Breast epithelium (tissue), 4 donors: ENCODE results near the gene FOXL1. TPM values are rescaled to one million over a fixed set of nuclear protein-coding genes. Genes with fewer than 3 reads are reported as not detected.

Source experiments
- DNase-seq, 2 donors: peaks; one replicate each; pipeline ENCODE4 v3.0.0-alpha.2; 2019; ENCODE audit warnings: low spot score in 2 of 2
- H3K27ac ChIP-seq, 2 donors: fragments of 200-600 bp; sonication (generic) in 1 of 2; one replicate each; pipeline ENCODE4 v1.5.1; 2016 to 2019; ENCODE audit warnings: mild to moderate bottlenecking in 1 of 2
- H3K27me3 ChIP-seq, 2 donors: fragments of 200-600 bp; sonication (generic) in 1 of 2; one replicate each; pipeline versions ENCODE4 v1.5.1 to v1.6.0; 2017 to 2019; ENCODE audit warnings: control low read depth in 1 of 2, mild to moderate bottlenecking in 1 of 2
- H3K36me3 ChIP-seq: fragments of 200-600 bp; one replicate; pipeline ENCODE4 v1.5.1; 2019
- H3K4me1 ChIP-seq, 2 donors: fragments of 200-600 bp; sonication (generic); one replicate each; pipeline ENCODE4 v1.5.1; 2016 to 2019; ENCODE audit warnings: control low read depth in 1 of 2
- H3K4me3 ChIP-seq, 3 donors: fragments of 200-600 bp; sonication (generic); 1 replicate in 2 of 3; 2 replicates in 1 of 3; pipeline ENCODE4 v1.5.1; 2016 to 2019; ENCODE audit warnings: mild to moderate bottlenecking in 3 of 3, moderate library complexity in 2 of 3
- H3K9me3 ChIP-seq, 2 donors: fragments of 200-600 bp; sonication (generic) in 1 of 2; one replicate each; pipeline ENCODE4 v1.5.1; 2016 to 2019; ENCODE audit warnings: control low read depth in 1 of 2
- POLR2A ChIP-seq: fragments of 450-650 bp; IDR thresholded peaks from one replicate; pipeline ENCODE4 v1.6.1; 2016; ENCODE audit warnings: antibody characterized with exemption, mild to moderate bottlenecking, moderate library complexity
- POLR2AphosphoS5 ChIP-seq, 3 donors: sonication (generic); formaldehyde crosslinking; IDR thresholded peaks; one replicate each; pipeline ENCODE4 v1.6.1; 2017; ENCODE audit warnings: antibody characterized with exemption in 3 of 3
- intact Hi-C: fragments of 100-400 bp; cut with DNase I; formaldehyde crosslinking; loops from one replicate; pipeline ENCODE4 v1.15.1; 2023; ENCODE audit warnings: low total_unique reads
- total RNA-seq, 3 donors: library from RNA; depleted of rRNA; stranded (reverse); fragments of >200 nt; gene quantifications; one replicate each; pipeline ENCODE4 v1.1.0, GENCODE V29; 2016
- TF ChIP-seq, protein P1 (sequence below), 3 donors: fragments of 450-650 bp; IDR thresholded peaks; one replicate each; pipeline ENCODE4 v1.5.1; 2016 to 2017; ENCODE audit warnings: antibody characterized with exemption in 3 of 3, mild to moderate bottlenecking in 3 of 3, moderate library complexity in 3 of 3

The FOXL1 gene
- total RNA-seq, 3 donors from 2014 or later = 0.16 to 1.5 (median 0.98) TPM

GRCh38 chr16:86572041-86572521, 6.3 kb upstream of the FOXL1 start:
- H3K27me3 ChIP-seq = peaks cover 3 to 88% of the 10 kb centered on the region in 2 donors
- H3K4me3 ChIP-seq = no peak overlapping the region
- intact Hi-C loops = no loop called here
- no peak for DNase-seq
- no peak overlapping the region for H3K27ac ChIP-seq
- no peak for TF ChIP-seq POLR2AphosphoS5 (IDR thresholded peaks at IDR 0.05)
- TF ChIP-seq POLR2A = no peak
- TF ChIP-seq, protein P1, sequence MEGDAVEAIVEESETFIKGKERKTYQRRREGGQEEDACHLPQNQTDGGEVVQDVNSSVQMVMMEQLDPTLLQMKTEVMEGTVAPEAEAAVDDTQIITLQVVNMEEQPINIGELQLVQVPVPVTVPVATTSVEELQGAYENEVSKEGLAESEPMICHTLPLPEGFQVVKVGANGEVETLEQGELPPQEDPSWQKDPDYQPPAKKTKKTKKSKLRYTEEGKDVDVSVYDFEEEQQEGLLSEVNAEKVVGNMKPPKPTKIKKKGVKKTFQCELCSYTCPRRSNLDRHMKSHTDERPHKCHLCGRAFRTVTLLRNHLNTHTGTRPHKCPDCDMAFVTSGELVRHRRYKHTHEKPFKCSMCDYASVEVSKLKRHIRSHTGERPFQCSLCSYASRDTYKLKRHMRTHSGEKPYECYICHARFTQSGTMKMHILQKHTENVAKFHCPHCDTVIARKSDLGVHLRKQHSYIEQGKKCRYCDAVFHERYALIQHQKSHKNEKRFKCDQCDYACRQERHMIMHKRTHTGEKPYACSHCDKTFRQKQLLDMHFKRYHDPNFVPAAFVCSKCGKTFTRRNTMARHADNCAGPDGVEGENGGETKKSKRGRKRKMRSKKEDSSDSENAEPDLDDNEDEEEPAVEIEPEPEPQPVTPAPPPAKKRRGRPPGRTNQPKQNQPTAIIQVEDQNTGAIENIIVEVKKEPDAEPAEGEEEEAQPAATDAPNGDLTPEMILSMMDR (IDR thresholded peaks at IDR 0.05) = no peak
- no peaks in the 10 kb centered on the region for H3K36me3 ChIP-seq
- H3K4me1 ChIP-seq = no peaks in the 10 kb centered on the region
- H3K9me3 ChIP-seq = no peaks in the 10 kb centered on the region

DNA sequence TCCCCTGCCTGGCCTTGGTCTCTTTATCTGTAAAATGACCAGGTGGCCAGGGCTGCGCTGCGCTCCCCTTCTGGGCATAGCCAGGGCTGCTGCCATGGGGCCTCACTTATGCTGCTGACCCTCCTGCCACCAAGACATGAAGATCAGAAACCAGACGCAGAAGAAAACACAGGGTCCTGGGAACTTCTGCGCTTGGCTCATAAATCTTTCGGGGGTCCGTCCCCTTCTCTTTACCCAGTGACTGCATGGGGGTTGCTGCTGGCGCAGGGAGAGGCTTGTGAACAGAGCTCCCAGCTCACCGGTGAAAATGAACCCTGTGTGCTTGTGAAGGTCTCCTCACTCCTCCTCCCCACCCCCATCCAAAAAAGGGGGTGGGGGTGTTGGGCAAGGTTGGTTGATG, 5.7 kb upstream of the FOXL1 start:
- intact Hi-C loops = no loop called here
- Histone ChIP-seq H3K36me3 (no peaks in the 10 kb centered on the region), H3K9me3 (no peaks in the 10 kb centered on the region), H3K4me1 (no peaks in the 10 kb centered on the region), H3K4me3 (no peak overlapping the region), H3K27ac (no peak overlapping the region), H3K27me3 (peaks cover 0 to 88% of the 10 kb centered on the region in 2 donors)
- TF ChIP-seq POLR2AphosphoS5 (IDR thresholded peaks at IDR 0.05) (no peak), POLR2A (no peak)
- TF ChIP-seq, protein P1 (IDR thresholded peaks at IDR 0.05) = no peak
- DNase-seq = no peak

DNA sequence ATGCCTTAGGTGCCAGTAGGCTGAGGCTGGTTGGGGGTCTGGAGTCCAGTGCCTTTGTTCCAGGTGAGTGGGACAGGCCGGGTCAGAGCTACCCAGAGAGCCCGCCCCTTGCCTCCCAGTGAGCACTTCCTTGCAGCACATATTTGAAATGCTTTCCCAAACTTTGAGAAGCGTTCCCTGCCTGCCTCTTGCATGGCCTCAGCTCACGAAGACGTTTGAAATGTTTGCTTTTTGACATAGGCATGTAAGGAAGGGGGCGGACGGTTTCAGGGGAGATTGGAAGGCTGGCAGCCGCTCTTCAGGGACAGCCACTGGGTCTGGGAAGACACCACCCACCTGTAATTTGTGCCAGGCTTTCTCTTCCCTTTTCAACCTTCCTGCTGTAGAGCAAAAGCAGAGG, 5.1 kb upstream of the FOXL1 start:
- Histone ChIP-seq H3K27ac (no peak overlapping the region), H3K27me3 (peaks cover 0 to 88% of the 10 kb centered on the region in 2 donors), H3K9me3 (no peaks in the 10 kb centered on the region), H3K4me1 (no peaks in the 10 kb centered on the region), H3K36me3 (no peaks in the 10 kb centered on the region), H3K4me3 (no peak overlapping the region)
- TF ChIP-seq POLR2AphosphoS5 (IDR thresholded peaks at IDR 0.05) = no peak
- TF ChIP-seq, protein P1 (IDR thresholded peaks at IDR 0.05) = no peak
- TF ChIP-seq POLR2A = no peak
- no peak for DNase-seq
- intact Hi-C loops = no loop called here

- Histone ChIP-seq H3K4me1 (no peaks in the 10 kb centered on the region), H3K9me3 (no peaks in the 10 kb centered on the region), H3K4me3 (no peak overlapping the region), H3K27me3 (peaks cover 0 to 88% of the 10 kb centered on the region in 2 donors), H3K36me3 (no peaks in the 10 kb centered on the region), H3K27ac (no peak overlapping the region)
- DNase-seq = no peak
- no peak for TF ChIP-seq POLR2A
- no peak for TF ChIP-seq POLR2AphosphoS5 (IDR thresholded peaks at IDR 0.05)
- TF ChIP-seq, protein P1 (IDR thresholded peaks at IDR 0.05) = no peak
- intact Hi-C loops = no loop called here
Measured at GRCh38 chr16:86573646-86574508, 4.5 kb upstream of the FOXL1 start.

DNA sequence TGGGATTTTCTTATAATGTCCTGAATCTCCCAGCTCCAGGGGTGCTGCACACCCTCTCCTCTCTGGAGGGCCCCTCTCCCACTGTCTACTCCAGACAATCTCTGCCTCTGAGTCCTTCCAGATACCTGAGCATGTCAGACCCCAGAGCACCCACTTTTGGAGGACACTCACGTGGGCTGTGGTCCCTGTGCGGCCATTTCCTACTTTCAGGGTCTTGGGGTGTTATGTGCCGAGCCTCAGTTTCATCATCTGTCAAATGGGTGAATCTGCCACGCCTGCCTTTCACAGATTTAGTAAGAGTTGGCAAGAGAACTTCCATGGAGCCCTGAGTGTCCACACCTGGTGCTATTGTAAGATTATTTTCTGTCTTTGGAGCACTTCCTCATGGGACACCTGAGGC, 3.7 kb upstream of the FOXL1 start:
- no peak for TF ChIP-seq POLR2A
- TF ChIP-seq, protein P1 (IDR thresholded peaks at IDR 0.05) = no peak
- TF ChIP-seq POLR2AphosphoS5 (IDR thresholded peaks at IDR 0.05) = no peak
- Histone ChIP-seq H3K27ac (no peak overlapping the region), H3K4me1 (no peaks in the 10 kb centered on the region), H3K9me3 (no peaks in the 10 kb centered on the region), H3K27me3 (peaks cover 0 to 91% of the 10 kb centered on the region in 2 donors), H3K36me3 (no peaks in the 10 kb centered on the region), H3K4me3 (no peak overlapping the region)
- no peak for DNase-seq
- intact Hi-C loops = no loop called here
